ENCODE results near the gene KATNAL1. TPM values are rescaled to one million over a fixed set of nuclear protein-coding genes. Genes with fewer than 3 reads are reported as not detected.
A peak's percentile ranks its signal among the peaks of the same experiment; 100 is the strongest.
"Not testable (repeated sequence)": the region's sequence is repeated elsewhere in the genome, so short reads cannot be mapped to it uniquely, and the experiment has no call there.

The KATNAL1 gene
- total RNA-seq, 1 donor from 2014 or later, result 13.4 TPM

GRCh38 chr13:30181888-30182651, 125.3 kb downstream of the KATNAL1 start:
- intact Hi-C loops (cut with micrococcal nuclease), result no loop called here
- DNase-seq, result no peak
- no peaks in the 10 kb centered on the region for H3K36me3 Mint-ChIP-seq (ENCODE audit: low read depth)
- no peak overlapping the region for H3K4me3 Mint-ChIP-seq
- peaks cover 7% of the 10 kb centered on the region for H3K9me3 Mint-ChIP-seq
- CTCF ChIA-PET, result no interaction called here
- no peak for TF ChIP-seq CTCF (IDR thresholded peaks at IDR 0.05)
- POLR2A ChIA-PET, result no interaction called here
- no peaks in the 10 kb centered on the region for H3K4me1 Mint-ChIP-seq
- no peak for ATAC-seq (ENCODE audit: low read depth)
- H3K27ac Mint-ChIP-seq, result no peak overlapping the region
- no peaks in the 10 kb centered on the region for H3K27me3 Mint-ChIP-seq

- POLR2A ChIA-PET, result no interaction called here
- intact Hi-C loops (cut with micrococcal nuclease), result no loop called here
- H3K27ac Mint-ChIP-seq, result no peak overlapping the region
Observed at GRCh38 chr13:30179597-30180276, 127.6 kb downstream of the KATNAL1 start.

DNA sequence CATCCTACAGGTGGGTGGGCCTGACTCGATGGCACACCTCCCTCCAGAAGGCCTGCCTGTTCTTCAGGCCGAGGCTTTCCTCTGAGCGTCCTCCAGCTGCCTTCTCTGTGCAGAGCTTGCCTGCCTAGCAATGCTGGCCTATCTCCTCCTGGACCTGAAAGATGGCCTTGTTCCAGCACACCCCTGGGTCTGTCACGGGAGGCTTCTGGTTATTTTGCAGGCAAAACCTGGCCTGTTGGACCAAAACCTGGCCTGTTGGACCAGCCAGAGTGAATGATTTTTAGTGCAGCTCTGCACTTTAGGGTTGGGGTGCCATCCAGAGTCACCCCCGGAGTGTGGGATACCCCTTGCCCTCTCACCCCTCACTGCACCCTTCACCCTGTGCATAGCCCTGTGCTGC, 128.4 kb downstream of the KATNAL1 start:
- intact Hi-C loops (cut with micrococcal nuclease), result no loop called here
- Mint-ChIP-seq H3K4me1 (peaks cover 6% of the 10 kb centered on the region), H3K36me3 (ENCODE audit: low read depth) (no peaks in the 10 kb centered on the region), H3K27ac (no peak overlapping the region), H3K9me3 (no peaks in the 10 kb centered on the region), H3K27me3 (no peaks in the 10 kb centered on the region), H3K4me3 (no peak overlapping the region)
- ChIA-PET POLR2A (no interaction called here), CTCF (no interaction called here)
- DNase-seq, result no peak
- ATAC-seq (ENCODE audit: low read depth), result no peak
- no peak for TF ChIP-seq CTCF (IDR thresholded peaks at IDR 0.05)

More at GRCh38 chr13:30179597-30180276, 127.6 kb downstream of the KATNAL1 start:
- H3K36me3 Mint-ChIP-seq (ENCODE audit: low read depth), result no peaks in the 10 kb centered on the region
- no peak overlapping the region for H3K4me3 Mint-ChIP-seq
- DNase-seq (no peak), ATAC-seq (ENCODE audit: low read depth) (no peak)
- H3K9me3 Mint-ChIP-seq, result no peaks in the 10 kb centered on the region
- CTCF ChIA-PET, result no interaction called here
- no peaks in the 10 kb centered on the region for H3K4me1 Mint-ChIP-seq
- TF ChIP-seq CTCF (IDR thresholded peaks at IDR 0.05), result no peak
- H3K27me3 Mint-ChIP-seq, result no peaks in the 10 kb centered on the region

DNA sequence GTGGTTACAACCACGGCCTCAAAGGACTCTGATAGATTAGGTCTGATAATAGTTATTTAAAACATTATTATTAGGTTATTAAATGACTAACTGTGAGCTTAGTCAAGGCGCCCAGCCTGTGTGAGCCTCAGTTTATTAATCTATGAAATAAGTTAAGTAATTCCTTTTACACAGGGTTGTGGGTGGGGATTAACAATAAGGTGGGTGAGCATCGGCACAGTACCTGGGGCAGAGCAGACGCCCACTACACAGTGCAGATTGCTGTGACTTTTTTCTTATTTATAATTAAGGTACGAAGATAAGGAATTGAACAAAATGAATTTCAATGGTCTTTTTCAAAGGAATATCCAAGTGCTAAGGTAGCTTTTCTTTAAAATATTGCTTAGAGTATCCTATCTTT, 132.2 kb downstream of the KATNAL1 start:
- ChIA-PET POLR2A (no interaction called here), CTCF (interaction anchor here (0.5 kb wide), 1 partner anchor 401 kb away, joined by 3 read pairs; no protein-coding TSS in a partner anchor)
- no peak for ATAC-seq (ENCODE audit: low read depth)

DNA sequence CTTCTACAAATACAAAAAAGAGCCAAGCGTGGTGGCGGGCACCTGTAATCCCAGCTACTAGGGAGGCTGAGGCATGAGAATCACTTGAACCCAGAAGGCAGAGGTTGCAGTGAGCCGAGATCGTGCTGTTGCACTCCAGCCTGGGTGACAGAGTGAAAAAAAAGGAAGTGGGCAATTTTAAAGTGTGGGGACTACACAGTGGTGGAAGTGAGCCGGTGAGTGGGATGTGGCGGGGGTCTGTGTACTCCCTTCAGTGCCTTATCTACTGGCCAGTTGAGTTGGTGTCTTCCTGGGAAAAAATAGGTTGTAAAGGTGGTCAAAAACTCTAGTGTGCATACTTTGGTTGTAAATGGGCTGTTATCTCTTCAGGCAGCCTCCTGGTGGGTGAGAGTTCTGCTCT, 133.1 kb downstream of the KATNAL1 start:
- intact Hi-C loops (cut with micrococcal nuclease); H3K27me3 Mint-ChIP-seq; POLR2A ChIA-PET; DNase-seq; H3K4me3 Mint-ChIP-seq; H3K36me3 Mint-ChIP-seq (ENCODE audit: low read depth); H3K9me3 Mint-ChIP-seq; CTCF ChIA-PET; H3K27ac Mint-ChIP-seq: not testable (repeated sequence)
- H3K4me1 Mint-ChIP-seq, result peaks cover 11% of the 10 kb centered on the region
- peak; percentile 67 for ATAC-seq (ENCODE audit: low read depth)

More for the DNA sequence above, 132.2 kb downstream of the KATNAL1 start:
- Mint-ChIP-seq H3K27me3 (no peaks in the 10 kb centered on the region), H3K36me3 (ENCODE audit: low read depth) (no peaks in the 10 kb centered on the region), H3K9me3 (no peaks in the 10 kb centered on the region), H3K4me3 (no peak overlapping the region), H3K4me1 (peaks cover 11% of the 10 kb centered on the region), H3K27ac (no peak overlapping the region)
- DNase-seq, result no peak
- no peak for TF ChIP-seq CTCF (IDR thresholded peaks at IDR 0.05)
- intact Hi-C loops (cut with micrococcal nuclease), result no loop called here
